K562 (cell line): ENCODE data around the gene SLC11A1.

ENCODE experiments used
- ARHGAP35 ChIP-seq: fragments of 450-650 bp; IDR thresholded peaks from 2 replicates; pipeline ENCODE4 v1.6.1; 2018; ENCODE audit not compliant: partially characterized antibody
- ARNT ChIP-seq, 2 experiments: fragments of 450-650 bp; IDR thresholded peaks; 2 replicates each; pipeline ENCODE4 v1.6.1; 2016; ENCODE audit warnings: mild to moderate bottlenecking in 1 of 2
- CBX3 ChIP-seq, 2 experiments: IDR thresholded peaks; 1 replicate in 1 of 2; 2 replicates in 1 of 2; pipeline ENCODE4 v1.6.1; 2012; ENCODE audit warnings: inconsistent platforms in 2 of 2, low read length in 2 of 2, borderline replicate concordance in 1 of 2, control low read depth in 1 of 2
- CEBPG ChIP-seq, 3 experiments: fragments of 200-800 bp in 1 of 3; sonication (Bioruptor generic) in 1 of 3; sonication (generic) in 1 of 3; formaldehyde crosslinking in 1 of 3; IDR thresholded peaks in 2 of 3; conservative IDR thresholded peaks in 1 of 3; 2 replicates each; pipeline versions ENCODE4 v1.6.1 to v1.8.0; 2016 to 2022; ENCODE audit warnings: missing compliant biosample characterization in 2 of 3, missing genetic modification characterization in 2 of 3, mild to moderate bottlenecking in 1 of 3, missing genetic modification reagents in 1 of 3
- CTCF ChIP-seq, 3 experiments: IDR thresholded peaks in 2 of 3; conservative IDR thresholded peaks in 1 of 3; 2 replicates each; pipeline ENCODE4 v1.5.1; 2011 to 2012; ENCODE audit warnings: low read length in 3 of 3, mild to moderate bottlenecking in 3 of 3, control low read depth in 2 of 3, improper control_type of control experiment in 1 of 3, inconsistent platforms in 1 of 3, low read depth in 1 of 3, mixed read lengths in 1 of 3, moderate library complexity in 1 of 3; ENCODE audit not compliant: insufficient read depth in 2 of 3
- JUN ChIP-seq, 2 experiments: sonication (generic) in 1 of 2; formaldehyde crosslinking in 1 of 2; IDR thresholded peaks; 2 replicates each; pipeline versions ENCODE4 v1.6.1 to v1.8.0; 2012 to 2022; ENCODE audit warnings: borderline replicate concordance in 2 of 2, mild to moderate bottlenecking in 2 of 2, improper control_type of control experiment in 1 of 2, low read depth in 1 of 2, low read length in 1 of 2, missing genetic modification reagents in 1 of 2
- POLR2A ChIP-seq: fragments of 450-650 bp; conservative IDR thresholded peaks from 2 replicates; pipeline ENCODE4 v1.6.1; 2016
- ZNF280B ChIP-seq: fragments of 250-450 bp; sonication (Bioruptor Pico); IDR thresholded peaks from 2 replicates; pipeline ENCODE4 v1.5.1; 2021; ENCODE audit warnings: mild to moderate bottlenecking
- ZNF436 ChIP-seq: fragments of 250-450, 450-650 bp; sonication (Bioruptor Pico); formaldehyde crosslinking; IDR thresholded peaks from 2 replicates; pipeline ENCODE4 v1.7.0; 2020; ENCODE audit warnings: mild to moderate bottlenecking

GRCh38 chr2:218342837-218343236, 39.2 kb upstream of the SLC11A1 start:
- TF ChIP-seq JUN (IDR thresholded peaks at IDR 0.05; ENCODE audit: borderline replicate concordance, low read depth, low read length) (no peak), JUN (CRISPR knock-in tag; IDR thresholded peaks at IDR 0.05; ENCODE audit: borderline replicate concordance) (no peak), POLR2A (no peak), CBX3 (IDR thresholded peaks at IDR 0.05; ENCODE audit: borderline replicate concordance in 1 of 2, low read length in 2 of 2) (no peak), ARHGAP35 (no peak), CTCF (IDR thresholded peaks at IDR 0.05 in 2 of 3, conservative IDR thresholded peaks at IDR 0.05 in 1 of 3; ENCODE audit: insufficient read depth in 2 of 3, low read depth in 1 of 3, low read length in 3 of 3) (no peak), ARNT (IDR thresholded peaks at IDR 0.05) (no peak), ZNF280B (no peak), CEBPG (CRISPR knock-in tag; IDR thresholded peaks at IDR 0.05) (no peak), CEBPG (tag; conservative IDR thresholded peaks at IDR 0.05 in 1 of 2, IDR thresholded peaks at IDR 0.05 in 1 of 2) (no peak), ZNF436 (CRISPR knock-in tag) (no peak)
